Measurements from ENCODE around the gene LPCAT2. TPM values are rescaled to one million over a fixed set of nuclear protein-coding genes. Genes with fewer than 3 reads are reported as not detected.

LPCAT2 gene
- total RNA-seq, 1 experiment from 2014 or later = 7.1 TPM

DNA sequence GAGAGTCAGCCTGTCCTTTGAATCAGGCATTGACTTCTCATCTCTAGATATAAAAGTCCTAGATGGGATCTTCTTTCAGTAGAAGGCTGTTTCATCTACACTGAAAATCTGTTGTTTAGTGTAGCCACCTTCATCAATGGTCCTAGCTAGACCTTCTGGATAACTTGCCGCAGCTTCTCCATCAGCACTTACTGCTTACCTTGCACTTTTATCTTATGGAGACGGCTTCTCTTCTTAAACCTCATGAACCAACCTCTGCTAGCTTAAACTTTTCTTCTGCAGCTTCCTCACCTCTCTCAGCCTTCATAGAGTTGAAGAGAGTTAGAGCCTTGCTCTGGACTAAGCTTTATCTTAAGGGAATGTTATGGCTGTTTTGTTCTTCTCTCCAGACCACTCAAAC is 35.3 kb upstream of the LPCAT2 start:
- H3K36me3 Mint-ChIP-seq = no peaks in the 10 kb centered on the region
- CTCF ChIA-PET = interaction anchor here (0.9 to 3.8 kb wide), 4 partner anchors 9 to 228 kb away, joined by 3 to 40 read pairs (median 7); no protein-coding TSS in a partner anchor
- no peaks in the 10 kb centered on the region for H3K9me3 Mint-ChIP-seq
- no peak overlapping the region for H3K4me3 Mint-ChIP-seq
- POLR2A ChIA-PET = no interaction called here
- no peak overlapping the region for H3K27ac Mint-ChIP-seq
- DNase-seq (ENCODE audit: low spot score) (no peak), ATAC-seq (no peak)
- H3K27me3 Mint-ChIP-seq (ENCODE audit: low read depth) = peaks cover 69% of the 10 kb centered on the region
- H3K4me1 Mint-ChIP-seq = peaks cover 38% of the 10 kb centered on the region
- TF ChIP-seq ELF4 (CRISPR knock-in tag; IDR thresholded peaks at IDR 0.05; ENCODE audit: low read depth) = no peak
- TF ChIP-seq, protein P1, sequence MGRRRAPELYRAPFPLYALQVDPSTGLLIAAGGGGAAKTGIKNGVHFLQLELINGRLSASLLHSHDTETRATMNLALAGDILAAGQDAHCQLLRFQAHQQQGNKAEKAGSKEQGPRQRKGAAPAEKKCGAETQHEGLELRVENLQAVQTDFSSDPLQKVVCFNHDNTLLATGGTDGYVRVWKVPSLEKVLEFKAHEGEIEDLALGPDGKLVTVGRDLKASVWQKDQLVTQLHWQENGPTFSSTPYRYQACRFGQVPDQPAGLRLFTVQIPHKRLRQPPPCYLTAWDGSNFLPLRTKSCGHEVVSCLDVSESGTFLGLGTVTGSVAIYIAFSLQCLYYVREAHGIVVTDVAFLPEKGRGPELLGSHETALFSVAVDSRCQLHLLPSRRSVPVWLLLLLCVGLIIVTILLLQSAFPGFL (CRISPR knock-in tag; IDR thresholded peaks at IDR 0.05; ENCODE audit: borderline replicate concordance) = no peak
- TF ChIP-seq, protein P2, sequence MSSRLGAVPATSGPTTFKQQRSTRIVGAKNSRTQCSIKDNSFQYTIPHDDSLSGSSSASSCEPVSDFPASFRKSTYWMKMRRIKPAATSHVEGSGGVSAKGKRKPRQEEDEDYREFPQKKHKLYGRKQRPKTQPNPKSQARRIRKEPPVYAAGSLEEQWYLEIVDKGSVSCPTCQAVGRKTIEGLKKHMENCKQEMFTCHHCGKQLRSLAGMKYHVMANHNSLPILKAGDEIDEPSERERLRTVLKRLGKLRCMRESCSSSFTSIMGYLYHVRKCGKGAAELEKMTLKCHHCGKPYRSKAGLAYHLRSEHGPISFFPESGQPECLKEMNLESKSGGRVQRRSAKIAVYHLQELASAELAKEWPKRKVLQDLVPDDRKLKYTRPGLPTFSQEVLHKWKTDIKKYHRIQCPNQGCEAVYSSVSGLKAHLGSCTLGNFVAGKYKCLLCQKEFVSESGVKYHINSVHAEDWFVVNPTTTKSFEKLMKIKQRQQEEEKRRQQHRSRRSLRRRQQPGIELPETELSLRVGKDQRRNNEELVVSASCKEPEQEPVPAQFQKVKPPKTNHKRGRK (CRISPR knock-in tag; IDR thresholded peaks at IDR 0.05; ENCODE audit: borderline replicate concordance) = no peak

DNA sequence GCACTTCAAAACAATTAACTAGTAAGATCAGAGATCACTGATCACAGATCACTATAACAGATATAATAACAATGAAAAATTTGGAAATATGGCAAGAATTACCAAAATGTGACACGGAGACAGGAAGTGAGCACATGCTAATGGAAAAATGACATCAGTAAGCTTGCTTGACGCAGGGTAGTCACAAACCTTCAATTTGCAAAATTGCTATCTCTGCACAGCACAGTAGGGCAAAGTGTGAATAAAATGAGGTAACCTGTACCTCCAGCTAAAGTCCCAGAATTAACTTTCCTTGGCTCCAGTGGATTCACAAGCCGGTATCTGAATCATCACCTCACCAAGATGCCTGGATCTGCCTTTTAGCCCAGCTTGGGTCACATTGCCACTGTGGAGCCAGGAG is 34.1 kb upstream of the LPCAT2 start:
- no peak for ATAC-seq
- peaks cover 39% of the 10 kb centered on the region for H3K4me1 Mint-ChIP-seq
- H3K27me3 Mint-ChIP-seq (ENCODE audit: low read depth) = peaks cover 70% of the 10 kb centered on the region
- DNase-seq (ENCODE audit: low spot score) = no peak
- H3K9me3 Mint-ChIP-seq = no peaks in the 10 kb centered on the region
- CTCF ChIA-PET = interaction anchor here (2.3 to 3.8 kb wide), 2 partner anchors 10 to 27 kb away, joined by 9 to 40 read pairs; no protein-coding TSS in a partner anchor
- POLR2A ChIA-PET = no interaction called here
- no peak overlapping the region for H3K4me3 Mint-ChIP-seq
- H3K36me3 Mint-ChIP-seq = no peaks in the 10 kb centered on the region
- TF ChIP-seq JAZF1 (CRISPR knock-in tag; IDR thresholded peaks at IDR 0.05) (no peak), ZNF263 (CRISPR knock-in tag; IDR thresholded peaks at IDR 0.05; ENCODE audit: low read depth) (no peak), MYBL2 (CRISPR knock-in tag; IDR thresholded peaks at IDR 0.05) (no peak), ZNF138 (CRISPR knock-in tag; conservative IDR thresholded peaks at IDR 0.05) (no peak), ESRRA (CRISPR knock-in tag; IDR thresholded peaks at IDR 0.05; ENCODE audit: borderline replicate concordance) (no peak), IRF2 (CRISPR knock-in tag; IDR thresholded peaks at IDR 0.05; ENCODE audit: borderline replicate concordance, low read depth) (no peak), ZBTB21 (CRISPR knock-in tag; IDR thresholded peaks at IDR 0.05; ENCODE audit: borderline replicate concordance) (no peak), CREB1 (CRISPR knock-in tag; IDR thresholded peaks at IDR 0.05) (no peak), EMX1 (CRISPR knock-in tag; IDR thresholded peaks at IDR 0.05) (no peak), ZNF396 (CRISPR knock-in tag; IDR thresholded peaks at IDR 0.05; ENCODE audit: borderline replicate concordance) (no peak), CBFB (CRISPR knock-in tag; IDR thresholded peaks at IDR 0.05; ENCODE audit: low read depth) (no peak), SP1 (CRISPR knock-in tag; conservative IDR thresholded peaks at IDR 0.05) (no peak), NR2C2 (CRISPR knock-in tag; IDR thresholded peaks at IDR 0.05) (no peak), ZNF317 (CRISPR knock-in tag; IDR thresholded peaks at IDR 0.05; ENCODE audit: borderline replicate concordance, low read depth) (no peak), TP53 (CRISPR knock-in tag; IDR thresholded peaks at IDR 0.05) (no peak)
- TF ChIP-seq, protein P3, sequence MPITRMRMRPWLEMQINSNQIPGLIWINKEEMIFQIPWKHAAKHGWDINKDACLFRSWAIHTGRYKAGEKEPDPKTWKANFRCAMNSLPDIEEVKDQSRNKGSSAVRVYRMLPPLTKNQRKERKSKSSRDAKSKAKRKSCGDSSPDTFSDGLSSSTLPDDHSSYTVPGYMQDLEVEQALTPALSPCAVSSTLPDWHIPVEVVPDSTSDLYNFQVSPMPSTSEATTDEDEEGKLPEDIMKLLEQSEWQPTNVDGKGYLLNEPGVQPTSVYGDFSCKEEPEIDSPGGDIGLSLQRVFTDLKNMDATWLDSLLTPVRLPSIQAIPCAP (CRISPR knock-in tag; IDR thresholded peaks at IDR 0.05) = no peak
- TF ChIP-seq, protein P4, sequence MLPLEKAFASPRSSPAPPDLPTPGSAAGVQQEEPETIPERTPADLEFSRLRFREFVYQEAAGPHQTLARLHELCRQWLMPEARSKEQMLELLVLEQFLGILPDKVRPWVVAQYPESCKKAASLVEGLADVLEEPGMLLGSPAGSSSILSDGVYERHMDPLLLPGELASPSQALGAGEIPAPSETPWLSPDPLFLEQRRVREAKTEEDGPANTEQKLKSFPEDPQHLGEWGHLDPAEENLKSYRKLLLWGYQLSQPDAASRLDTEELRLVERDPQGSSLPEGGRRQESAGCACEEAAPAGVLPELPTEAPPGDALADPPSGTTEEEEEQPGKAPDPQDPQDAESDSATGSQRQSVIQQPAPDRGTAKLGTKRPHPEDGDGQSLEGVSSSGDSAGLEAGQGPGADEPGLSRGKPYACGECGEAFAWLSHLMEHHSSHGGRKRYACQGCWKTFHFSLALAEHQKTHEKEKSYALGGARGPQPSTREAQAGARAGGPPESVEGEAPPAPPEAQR (CRISPR knock-in tag; IDR thresholded peaks at IDR 0.05) = no peak
- TF ChIP-seq, protein P5, sequence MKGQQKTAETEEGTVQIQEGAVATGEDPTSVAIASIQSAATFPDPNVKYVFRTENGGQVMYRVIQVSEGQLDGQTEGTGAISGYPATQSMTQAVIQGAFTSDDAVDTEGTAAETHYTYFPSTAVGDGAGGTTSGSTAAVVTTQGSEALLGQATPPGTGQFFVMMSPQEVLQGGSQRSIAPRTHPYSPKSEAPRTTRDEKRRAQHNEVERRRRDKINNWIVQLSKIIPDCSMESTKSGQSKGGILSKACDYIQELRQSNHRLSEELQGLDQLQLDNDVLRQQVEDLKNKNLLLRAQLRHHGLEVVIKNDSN (CRISPR knock-in tag; IDR thresholded peaks at IDR 0.05) = no peak
- TF ChIP-seq, protein P6, sequence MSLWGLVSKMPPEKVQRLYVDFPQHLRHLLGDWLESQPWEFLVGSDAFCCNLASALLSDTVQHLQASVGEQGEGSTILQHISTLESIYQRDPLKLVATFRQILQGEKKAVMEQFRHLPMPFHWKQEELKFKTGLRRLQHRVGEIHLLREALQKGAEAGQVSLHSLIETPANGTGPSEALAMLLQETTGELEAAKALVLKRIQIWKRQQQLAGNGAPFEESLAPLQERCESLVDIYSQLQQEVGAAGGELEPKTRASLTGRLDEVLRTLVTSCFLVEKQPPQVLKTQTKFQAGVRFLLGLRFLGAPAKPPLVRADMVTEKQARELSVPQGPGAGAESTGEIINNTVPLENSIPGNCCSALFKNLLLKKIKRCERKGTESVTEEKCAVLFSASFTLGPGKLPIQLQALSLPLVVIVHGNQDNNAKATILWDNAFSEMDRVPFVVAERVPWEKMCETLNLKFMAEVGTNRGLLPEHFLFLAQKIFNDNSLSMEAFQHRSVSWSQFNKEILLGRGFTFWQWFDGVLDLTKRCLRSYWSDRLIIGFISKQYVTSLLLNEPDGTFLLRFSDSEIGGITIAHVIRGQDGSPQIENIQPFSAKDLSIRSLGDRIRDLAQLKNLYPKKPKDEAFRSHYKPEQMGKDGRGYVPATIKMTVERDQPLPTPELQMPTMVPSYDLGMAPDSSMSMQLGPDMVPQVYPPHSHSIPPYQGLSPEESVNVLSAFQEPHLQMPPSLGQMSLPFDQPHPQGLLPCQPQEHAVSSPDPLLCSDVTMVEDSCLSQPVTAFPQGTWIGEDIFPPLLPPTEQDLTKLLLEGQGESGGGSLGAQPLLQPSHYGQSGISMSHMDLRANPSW (CRISPR knock-in tag; conservative IDR thresholded peaks at IDR 0.05; ENCODE audit: low read depth) = no peak
- TF ChIP-seq, protein P7, sequence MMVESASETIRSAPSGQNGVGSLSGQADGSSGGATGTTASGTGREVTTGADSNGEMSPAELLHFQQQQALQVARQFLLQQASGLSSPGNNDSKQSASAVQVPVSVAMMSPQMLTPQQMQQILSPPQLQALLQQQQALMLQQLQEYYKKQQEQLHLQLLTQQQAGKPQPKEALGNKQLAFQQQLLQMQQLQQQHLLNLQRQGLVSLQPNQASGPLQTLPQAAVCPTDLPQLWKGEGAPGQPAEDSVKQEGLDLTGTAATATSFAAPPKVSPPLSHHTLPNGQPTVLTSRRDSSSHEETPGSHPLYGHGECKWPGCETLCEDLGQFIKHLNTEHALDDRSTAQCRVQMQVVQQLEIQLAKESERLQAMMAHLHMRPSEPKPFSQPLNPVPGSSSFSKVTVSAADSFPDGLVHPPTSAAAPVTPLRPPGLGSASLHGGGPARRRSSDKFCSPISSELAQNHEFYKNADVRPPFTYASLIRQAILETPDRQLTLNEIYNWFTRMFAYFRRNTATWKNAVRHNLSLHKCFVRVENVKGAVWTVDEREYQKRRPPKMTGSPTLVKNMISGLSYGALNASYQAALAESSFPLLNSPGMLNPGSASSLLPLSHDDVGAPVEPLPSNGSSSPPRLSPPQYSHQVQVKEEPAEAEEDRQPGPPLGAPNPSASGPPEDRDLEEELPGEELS (CRISPR knock-in tag; IDR thresholded peaks at IDR 0.05) = no peak
- no peak overlapping the region for H3K27ac Mint-ChIP-seq
